HG03432 (cell line): Measurements from ENCODE around the gene MUC4.
"Not testable (repeated sequence)": the region's sequence is repeated elsewhere in the genome, so short reads cannot be mapped to it uniquely, and the experiment has no call there.

Experiments
- ATAC-seq: cut with Tn5 transposase; IDR thresholded peaks from one replicate; pipeline ENCODE4 v1.9.1; 2021; ENCODE audit warnings: mild to moderate bottlenecking, moderate library complexity; ENCODE audit not compliant: unreplicated experiment

The MUC4 gene

GRCh38 chr3:195748661-195749060 lies 63.1 kb downstream of the MUC4 start:
- no peak for ATAC-seq

DNA sequence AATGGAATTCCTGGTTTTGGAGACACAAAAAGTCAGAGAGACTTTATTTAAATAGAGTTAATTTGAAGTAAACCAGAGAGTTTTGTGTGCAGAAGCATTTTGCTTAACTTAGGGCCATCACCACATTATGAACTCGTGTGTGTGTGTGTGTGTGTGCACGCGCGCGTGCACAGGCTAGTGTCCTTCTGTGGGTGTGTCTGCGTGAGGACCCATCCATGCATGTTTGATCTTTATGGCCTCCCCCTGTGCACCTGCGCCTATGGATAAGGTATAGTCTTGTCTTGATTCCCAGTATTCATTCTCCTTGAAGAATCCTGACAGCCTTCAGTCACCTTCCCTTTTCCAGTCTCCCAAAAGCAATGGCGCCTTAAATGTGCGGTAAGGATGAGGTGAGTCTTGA lies 65.0 kb downstream of the MUC4 start:
- ATAC-seq = no peak

DNA sequence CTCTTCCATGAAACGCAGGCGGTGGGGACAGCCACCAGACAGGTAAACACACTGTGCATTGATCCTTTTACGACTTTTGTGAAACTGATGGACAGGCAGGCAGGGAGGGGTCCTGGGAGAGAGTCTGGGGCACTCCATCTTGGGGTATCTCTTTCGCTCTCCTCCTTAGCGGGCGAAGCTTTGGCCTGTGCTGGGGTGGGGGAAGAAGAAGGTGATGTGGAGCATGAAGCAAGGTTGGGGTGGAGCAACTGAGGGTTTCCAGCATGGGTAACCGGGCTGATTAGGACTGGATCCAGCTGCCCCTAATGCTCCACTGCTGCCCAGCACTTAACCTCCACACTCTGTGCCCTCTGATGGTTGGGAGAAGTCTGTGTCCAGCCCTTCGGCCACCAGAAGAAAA lies 65.4 kb downstream of the MUC4 start:
- ATAC-seq = no peak

DNA sequence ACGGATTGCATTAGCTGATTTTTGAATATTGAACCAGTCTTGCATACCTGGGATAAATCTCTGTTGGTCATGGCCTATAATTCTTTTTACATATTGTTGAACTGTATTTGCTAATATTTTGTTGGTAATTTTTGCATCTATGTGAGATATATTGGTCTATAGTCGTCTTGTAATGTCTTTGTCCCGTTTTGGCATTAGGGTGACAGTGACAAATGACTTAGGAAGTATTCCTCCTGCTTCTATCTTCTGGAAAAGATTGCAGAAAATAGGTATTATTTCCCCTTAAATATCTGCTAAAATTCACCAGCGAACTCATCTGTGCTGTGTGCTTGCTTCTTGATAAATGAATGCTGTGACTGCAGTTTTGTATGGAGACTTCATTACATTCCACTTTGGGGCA lies 67.3 kb downstream of the MUC4 start:
- ATAC-seq = no peak

DNA sequence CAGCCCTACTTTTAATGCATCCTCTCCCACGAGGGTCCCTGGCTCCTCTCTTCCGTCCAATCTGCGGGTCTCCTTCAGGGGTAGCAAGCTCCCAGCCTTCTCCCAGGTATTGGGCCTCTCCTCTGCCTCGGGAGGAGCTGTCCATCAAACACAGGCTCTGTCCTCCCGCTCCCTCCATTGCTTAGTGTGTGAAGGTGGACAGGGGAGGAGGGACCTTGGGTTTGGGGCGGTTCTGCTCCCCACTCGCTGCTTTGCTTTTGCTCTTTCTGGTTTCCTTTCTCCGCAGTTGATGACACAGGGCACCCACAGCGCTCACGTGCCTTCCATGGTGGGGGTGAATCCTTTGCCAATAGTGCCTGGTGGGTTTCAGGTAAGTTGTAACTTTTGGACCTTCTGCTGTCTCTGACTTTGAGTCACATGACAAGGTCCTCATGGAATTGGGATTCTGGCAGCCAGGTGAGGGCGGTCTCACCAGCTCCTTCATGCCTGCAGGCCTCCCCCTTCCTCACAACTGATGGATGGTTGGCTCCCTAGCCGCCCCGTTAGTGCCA lies 72.1 kb downstream of the MUC4 start:
- no peak for ATAC-seq

DNA sequence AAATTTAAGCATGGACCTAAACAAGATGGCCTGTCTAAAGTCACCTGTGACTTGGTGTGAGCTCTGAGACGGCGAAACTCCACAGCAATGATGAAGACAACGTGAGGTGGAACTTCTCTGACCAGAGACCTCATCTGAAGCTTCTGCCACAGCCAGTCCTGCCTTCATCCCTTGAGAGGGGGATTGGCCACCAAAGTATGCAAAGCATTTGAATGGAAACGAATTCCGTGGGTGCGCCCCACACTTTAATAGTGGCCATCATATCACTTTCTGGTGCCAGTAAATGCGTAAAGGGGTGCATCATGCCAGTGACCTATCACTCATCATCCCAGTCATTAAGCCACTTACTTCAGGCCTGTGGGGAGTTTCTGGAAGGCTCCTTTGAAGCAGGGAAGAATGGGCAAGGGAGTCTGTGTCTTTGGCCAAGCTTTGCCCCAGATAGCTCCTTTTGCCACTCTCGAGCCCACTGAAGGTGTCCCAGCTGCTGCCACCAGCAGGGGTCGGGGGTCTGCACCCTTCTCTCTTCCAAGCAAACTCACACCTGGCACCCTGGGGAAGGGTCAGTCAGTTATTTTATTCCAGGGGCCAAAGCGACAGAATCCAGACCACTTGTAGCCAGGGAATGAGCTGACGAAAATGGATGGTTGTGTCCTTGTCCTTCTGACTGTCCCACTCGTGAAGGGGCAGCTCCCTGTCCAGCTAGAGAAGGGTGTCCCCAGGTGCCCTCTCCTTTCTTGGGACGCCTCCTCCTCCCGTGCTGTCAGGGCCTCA lies 73.3 kb downstream of the MUC4 start:
- no peak for ATAC-seq

DNA sequence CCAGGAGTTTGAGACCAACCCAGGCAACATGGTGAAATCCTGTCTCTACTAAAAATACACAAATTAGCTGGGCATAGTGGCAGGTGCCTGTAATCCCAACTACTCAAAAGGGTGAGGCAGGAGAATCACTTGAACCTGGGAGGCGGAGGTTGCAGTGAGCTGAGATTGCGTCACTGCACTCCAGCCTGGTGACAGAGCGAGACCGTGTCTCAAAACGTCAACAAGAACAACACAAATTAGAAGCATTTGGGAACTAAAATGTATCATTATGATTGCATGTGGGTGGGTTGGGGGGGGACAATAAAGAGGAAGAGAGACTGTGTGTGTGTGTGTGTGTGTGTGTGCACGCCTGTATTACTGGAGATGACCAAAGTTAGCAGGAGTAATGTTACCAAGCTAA lies 73.9 kb downstream of the MUC4 start:
- ATAC-seq = not testable (repeated sequence)

DNA sequence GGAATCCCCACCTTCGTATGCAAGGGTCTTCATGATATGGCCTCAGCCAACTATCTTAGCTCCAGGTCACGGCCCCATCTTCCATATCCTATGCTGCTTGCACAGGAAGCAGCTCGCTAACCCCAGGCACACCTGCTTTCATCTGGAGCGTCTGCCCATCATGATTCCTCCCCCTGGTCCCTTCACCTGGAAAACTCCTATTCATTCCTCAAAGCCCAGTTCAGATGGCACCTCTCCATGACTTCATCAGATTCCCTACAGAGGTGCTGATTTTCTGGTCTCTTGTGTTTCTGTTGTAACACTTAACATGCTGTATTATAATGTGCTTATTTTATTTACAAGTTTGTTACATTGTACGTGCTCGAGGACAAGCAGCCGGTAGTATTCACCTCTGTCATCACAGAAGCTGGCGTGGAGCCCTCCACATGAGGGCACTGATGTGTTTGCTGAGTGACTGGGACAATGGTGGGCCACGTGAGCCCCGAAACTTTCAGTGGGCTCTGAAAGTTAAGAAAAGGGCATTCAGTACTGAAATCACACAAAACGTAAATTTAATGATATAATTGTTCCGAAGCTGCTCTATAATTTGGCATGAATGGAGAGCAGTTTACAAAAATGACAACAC lies 74.8 kb downstream of the MUC4 start:
- no peak for ATAC-seq

- no peak for ATAC-seq
Measured at GRCh38 chr3:195735036-195735695, 76.6 kb downstream of the MUC4 start.

GRCh38 chr3:195732940-195733339 lies 78.8 kb downstream of the MUC4 start:
- ATAC-seq = no peak

DNA sequence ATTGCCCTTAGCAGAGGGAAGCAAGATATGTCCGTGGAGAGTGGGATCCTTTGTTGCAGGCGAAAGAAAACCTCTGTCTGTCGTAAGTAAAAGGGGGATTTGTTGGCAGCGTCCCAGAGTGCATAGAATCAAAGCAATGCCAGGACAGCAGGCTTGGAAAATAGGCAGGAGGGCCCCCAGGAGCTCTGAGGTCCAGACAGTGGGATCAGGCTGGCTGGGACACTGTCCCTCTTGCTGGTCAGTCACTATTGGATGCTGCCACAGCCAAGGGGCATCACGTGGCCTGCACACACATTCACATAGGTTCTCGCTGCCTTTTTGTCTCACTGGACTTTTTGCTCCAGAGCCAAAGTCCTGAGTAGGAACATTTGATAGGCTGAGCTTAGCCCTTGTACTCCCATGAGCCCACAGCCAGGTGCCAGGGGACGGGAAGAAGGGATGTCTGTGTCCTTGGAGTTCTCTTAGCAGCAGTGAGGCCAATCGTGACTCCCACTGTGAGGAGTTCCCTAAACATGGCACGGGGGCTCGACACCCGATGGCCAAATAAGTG lies 80.3 kb downstream of the MUC4 start:
- ATAC-seq = no peak

- ATAC-seq = no peak
Measured at GRCh38 chr3:195729476-195730251, 82.1 kb downstream of the MUC4 start.

DNA sequence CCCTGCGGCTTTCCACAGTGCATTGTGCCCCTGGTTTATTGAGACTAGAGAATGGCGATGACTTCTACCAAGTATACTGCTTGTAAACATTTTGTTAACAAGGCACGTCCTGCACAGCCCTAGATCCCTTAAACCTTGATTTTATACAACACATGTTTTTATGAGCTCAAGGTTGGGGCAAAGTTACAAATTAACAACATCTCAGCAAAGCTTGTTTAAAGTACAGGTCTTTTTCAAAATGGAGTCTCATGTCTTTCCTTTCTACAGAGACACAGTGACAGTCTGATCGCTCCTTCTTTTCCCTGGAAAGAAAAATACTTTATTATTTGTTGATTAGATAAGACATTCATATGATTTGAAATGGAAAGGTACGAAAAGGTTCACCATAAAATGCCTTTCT lies 82.9 kb downstream of the MUC4 start:
- not testable (repeated sequence) for ATAC-seq

GRCh38 chr3:195727606-195728195 lies 84.0 kb downstream of the MUC4 start:
- ATAC-seq = no peak

GRCh38 chr3:195725916-195726740 lies 85.6 kb downstream of the MUC4 start:
- ATAC-seq = not testable (repeated sequence)

- not testable (repeated sequence) for ATAC-seq
Measured at GRCh38 chr3:195724363-195724762, 87.4 kb downstream of the MUC4 start.

GRCh38 chr3:195722996-195723345 lies 88.8 kb downstream of the MUC4 start:
- not testable (repeated sequence) for ATAC-seq

DNA sequence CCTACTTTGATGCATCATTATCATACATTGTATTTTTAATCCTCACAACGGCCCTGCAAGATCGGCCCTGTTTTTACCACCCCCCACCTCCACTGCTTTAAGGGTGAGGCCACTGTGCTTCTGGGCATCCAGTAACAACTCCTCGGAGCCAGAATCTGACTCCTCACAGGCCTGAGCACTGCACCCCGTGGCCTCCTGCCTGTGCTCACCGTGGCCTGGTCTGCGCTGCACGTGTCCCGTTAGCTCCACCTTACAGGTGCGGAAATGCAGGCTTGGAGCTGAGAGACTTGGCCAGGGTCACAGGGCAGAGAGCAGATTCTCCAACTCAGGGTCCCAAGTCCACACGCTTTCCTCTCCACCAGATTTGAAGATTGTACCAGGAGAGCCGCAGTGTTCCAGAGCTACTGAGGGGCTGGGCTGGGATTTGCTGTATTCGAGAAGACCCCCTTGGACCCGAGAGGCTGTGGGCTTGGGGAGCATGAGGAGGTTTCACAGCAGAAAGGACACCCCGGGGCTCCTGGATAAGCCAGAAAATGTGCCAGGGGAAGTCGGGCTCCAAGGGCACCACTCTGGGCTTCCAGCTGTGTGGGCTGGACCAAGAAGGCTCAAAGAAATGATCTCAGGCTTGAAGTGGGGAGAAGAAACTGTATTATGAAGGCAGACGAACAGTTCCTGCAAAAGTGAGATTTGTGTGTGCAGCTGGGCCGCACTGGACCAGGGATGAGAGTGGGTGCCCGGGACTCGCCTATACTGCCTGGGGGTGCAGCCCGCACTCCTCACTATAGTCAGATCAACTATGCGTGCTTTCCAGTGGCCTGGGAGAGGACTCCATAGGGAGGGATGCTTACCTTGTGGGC lies 89.4 kb downstream of the MUC4 start:
- not testable (repeated sequence) for ATAC-seq
